B cell (primary cell): ENCODE data around the gene JAK1. TPM values are rescaled to one million over a fixed set of nuclear protein-coding genes. Genes with fewer than 3 reads are reported as not detected.
A peak's percentile ranks its signal among the peaks of the same experiment; 100 is the strongest.

ENCODE experiments used
- ATAC-seq: fragments of 200-7000 bp; cut with Tn5 transposase; one replicate; pipeline ENCODE4 v1.10.0; 2021; ENCODE audit warnings: low read depth, mild to moderate bottlenecking, moderate number of reproducible peaks, moderate library complexity
- CTCF ChIA-PET: fragments of 350-600 bp; sonication (Branson Sonifier 250); formaldehyde crosslinking; loops from one replicate; lab custom pipeline; 2021; ENCODE audit warnings: antibody characterized with exemption, inconsistent platforms; lab: Charles Lee
- POLR2A ChIA-PET: fragments of 350-600 bp; sonication (Branson Sonifier 250); formaldehyde crosslinking; loops from one replicate; lab custom pipeline; 2021; ENCODE audit warnings: antibody characterized with exemption; lab: Charles Lee
- DNase-seq: peaks from one replicate; pipeline ENCODE4 v3.0.0; 2013
- H2AFZ ChIP-seq: 2 replicates; pipeline ENCODE4 v1.6.1; 2012; ENCODE audit warnings: mild to moderate bottlenecking, low read depth, low read length; ENCODE audit not compliant: insufficient read depth, poor library complexity, severe bottlenecking
- H3K27ac ChIP-seq, 2 donors: 1 replicate in 1 of 2; 2 replicates in 1 of 2; pipeline ENCODE4 v1.5.1; 2012 to 2013; ENCODE audit warnings: low read length in 2 of 2, mild to moderate bottlenecking in 2 of 2, moderate library complexity in 1 of 2
- H3K27me3 ChIP-seq, 4 experiments: fragments of 200-600 bp in 1 of 4; sonication (generic) in 1 of 4; replicated peaks in 1 of 4; 1 replicate in 2 of 4; 2 replicates in 2 of 4; pipeline versions ENCODE4 v1.6.1 to v1.7.0; 2013 to 2016; ENCODE audit warnings: low read length in 3 of 4, mild to moderate bottlenecking in 2 of 4, mixed read lengths in 1 of 4, moderate library complexity in 1 of 4; ENCODE audit not compliant: insufficient read depth in 4 of 4, control insufficient read depth in 3 of 4; ENCODE audit errors: control extremely low read depth in 1 of 4
- H3K36me3 ChIP-seq, 2 experiments: replicated peaks in 1 of 2; 1 replicate in 1 of 2; 2 replicates in 1 of 2; pipeline versions ENCODE4 v1.6.1 to v1.7.1; 2013; ENCODE audit warnings: low read length in 1 of 2; ENCODE audit not compliant: insufficient read depth in 2 of 2, control insufficient read depth in 1 of 2; ENCODE audit errors: control extremely low read depth in 1 of 2, extremely low read depth in 1 of 2
- H3K4me1 ChIP-seq, 2 donors: fragments of 200-600 bp in 1 of 2; sonication (generic) in 1 of 2; 1 replicate in 1 of 2; 2 replicates in 1 of 2; pipeline versions ENCODE4 v1.5.1 to v1.6.1; 2013 to 2017; ENCODE audit warnings: low read length in 2 of 2; ENCODE audit not compliant: control insufficient read depth in 2 of 2, insufficient read depth in 2 of 2
- H3K4me2 ChIP-seq: replicated peaks from 2 replicates; pipeline ENCODE3; 2012; ENCODE audit warnings: mild to moderate bottlenecking, low read depth, low read length; ENCODE audit not compliant: poor library complexity, severe bottlenecking
- H3K4me3 ChIP-seq, 5 experiments: fragments of 200-600 bp in 1 of 5; sonication (generic) in 1 of 5; 1 replicate in 3 of 5; 2 replicates in 2 of 5; pipeline versions ENCODE4 v1.5.1 to v1.7.0; 2011 to 2016; ENCODE audit warnings: low read length in 4 of 5, mild to moderate bottlenecking in 4 of 5, low read depth in 2 of 5, control low read depth in 1 of 5, moderate library complexity in 1 of 5; ENCODE audit not compliant: insufficient read depth in 1 of 5; ENCODE audit errors: control extremely low read depth in 1 of 5, extremely low read depth in 1 of 5
- H3K79me2 ChIP-seq: fragments of 200-600 bp; sonication (generic); one replicate; pipeline ENCODE4 v1.6.0; 2016; ENCODE audit warnings: low read length; ENCODE audit not compliant: control insufficient read depth, insufficient read depth
- H3K9ac ChIP-seq: fragments of 200-600 bp; sonication (generic); 2 replicates; pipeline ENCODE4 v1.6.1; 2017; ENCODE audit warnings: mild to moderate bottlenecking, low read length, moderate library complexity
- H3K9me3 ChIP-seq, 3 donors: one replicate each; pipeline versions ENCODE4 v1.6.1 to v1.7.1; 2013; ENCODE audit warnings: low read length in 2 of 3; ENCODE audit not compliant: control insufficient read depth in 2 of 3, insufficient read depth in 1 of 3; ENCODE audit errors: control extremely low read depth in 1 of 3
- H4K20me1 ChIP-seq: 2 replicates; pipeline ENCODE4 v1.6.0; 2012; ENCODE audit warnings: mild to moderate bottlenecking, low read length; ENCODE audit not compliant: insufficient read depth, control insufficient read depth, poor library complexity, severe bottlenecking
- H3K27ac Mint-ChIP-seq: one replicate; pipeline ENCODE4 v1.8.0; 2021; ENCODE audit warnings: mixed read lengths
- H3K27me3 Mint-ChIP-seq: one replicate; pipeline ENCODE4 v1.8.0; 2021; ENCODE audit warnings: mixed read lengths
- H3K4me1 Mint-ChIP-seq: one replicate; pipeline ENCODE4 v1.8.0; 2021; ENCODE audit warnings: mixed read lengths
- H3K4me3 Mint-ChIP-seq: one replicate; pipeline ENCODE4 v1.8.0; 2021; ENCODE audit warnings: mixed read lengths
- H3K9me3 Mint-ChIP-seq: one replicate; pipeline ENCODE4 v1.8.0; 2022; ENCODE audit warnings: mixed read lengths; ENCODE audit not compliant: insufficient read depth
- EZH2 ChIP-seq: IDR thresholded peaks from 2 replicates; pipeline ENCODE4 v1.6.1; 2012; ENCODE audit warnings: borderline replicate concordance, low read depth, mild to moderate bottlenecking, moderate library complexity, low read length; ENCODE audit not compliant: insufficient read depth, poor library complexity, severe bottlenecking
- WGBS: methylation state at CpG from one replicate; pipeline ENCODE4 v1.1.5; 2013; ENCODE audit warnings: missing lambda C conversion rate; ENCODE audit not compliant: insufficient coverage; 5-methylcytosine and 5-hydroxymethylcytosine counted together
- intact Hi-C: fragments of 100-400 bp; cut with micrococcal nuclease; formaldehyde crosslinking; loops from one replicate; pipeline ENCODE4 v1.10.0; 2022
- polyA plus RNA-seq: library from polyadenylated mRNA; depleted of rRNA; stranded (reverse); fragments of >200 nt; gene quantifications from 2 replicates; pipeline ENCODE4 v1.2.3, GENCODE V29; 2012
- total RNA-seq, 2 donors: library from RNA; stranded (reverse); fragments of 120-200 nt in 1 of 2; gene quantifications; 1 replicate in 1 of 2; 2 replicates in 1 of 2; pipeline versions ENCODE4 v1.2.3 to v1.2.4, GENCODE V29; 2013 to 2022
- TF ChIP-seq, protein P1 (sequence below): fragments of 200-600 bp; IDR thresholded peaks from one replicate; pipeline ENCODE4 v1.8.0; 2022; ENCODE audit warnings: antibody characterized with exemption, mild to moderate bottlenecking

JAK1 gene
- total and polyA plus RNA-seq, 2 donors (not counting 1 experiment from before 2014, with no cell fraction given) = 99.0 to 244 TPM

GRCh38 chr1:64850846-64851245 is 115.5 kb downstream of the JAK1 start:
- no peak overlapping the region for H3K4me3 Mint-ChIP-seq
- 100% methylated on average over 9 of the region's 10 CpGs for WGBS
- Histone ChIP-seq H3K27ac (no peak overlapping the region), H3K79me2 (peaks cover 6% of the 10 kb centered on the region), H3K36me3 (peaks cover 5 to 89% of the 10 kb centered on the region in 2 experiments), H3K4me3 (no peak overlapping the region), H3K4me2 (no peak overlapping the region), H3K27me3 (no peaks in the 10 kb centered on the region), H4K20me1 (no peaks in the 10 kb centered on the region), H3K9me3 (no peaks in the 10 kb centered on the region), H2AFZ (no peak overlapping the region), H3K9ac (no peak overlapping the region), H3K4me1 (no peaks in the 10 kb centered on the region)
- ATAC-seq = no peak
- no peak overlapping the region for H3K27ac Mint-ChIP-seq
- peaks cover 9% of the 10 kb centered on the region for H3K4me1 Mint-ChIP-seq
- CTCF ChIA-PET = interaction anchor here (1.1 kb wide), 1 partner anchor 10 kb away, joined by 3 read pairs; no protein-coding TSS in a partner anchor
- no peak for TF ChIP-seq EZH2
- TF ChIP-seq, protein P1, sequence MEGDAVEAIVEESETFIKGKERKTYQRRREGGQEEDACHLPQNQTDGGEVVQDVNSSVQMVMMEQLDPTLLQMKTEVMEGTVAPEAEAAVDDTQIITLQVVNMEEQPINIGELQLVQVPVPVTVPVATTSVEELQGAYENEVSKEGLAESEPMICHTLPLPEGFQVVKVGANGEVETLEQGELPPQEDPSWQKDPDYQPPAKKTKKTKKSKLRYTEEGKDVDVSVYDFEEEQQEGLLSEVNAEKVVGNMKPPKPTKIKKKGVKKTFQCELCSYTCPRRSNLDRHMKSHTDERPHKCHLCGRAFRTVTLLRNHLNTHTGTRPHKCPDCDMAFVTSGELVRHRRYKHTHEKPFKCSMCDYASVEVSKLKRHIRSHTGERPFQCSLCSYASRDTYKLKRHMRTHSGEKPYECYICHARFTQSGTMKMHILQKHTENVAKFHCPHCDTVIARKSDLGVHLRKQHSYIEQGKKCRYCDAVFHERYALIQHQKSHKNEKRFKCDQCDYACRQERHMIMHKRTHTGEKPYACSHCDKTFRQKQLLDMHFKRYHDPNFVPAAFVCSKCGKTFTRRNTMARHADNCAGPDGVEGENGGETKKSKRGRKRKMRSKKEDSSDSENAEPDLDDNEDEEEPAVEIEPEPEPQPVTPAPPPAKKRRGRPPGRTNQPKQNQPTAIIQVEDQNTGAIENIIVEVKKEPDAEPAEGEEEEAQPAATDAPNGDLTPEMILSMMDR = no peak
- POLR2A ChIA-PET = no interaction called here
- H3K9me3 Mint-ChIP-seq = no peaks in the 10 kb centered on the region
- DNase-seq = no peak
- H3K27me3 Mint-ChIP-seq = no peaks in the 10 kb centered on the region
- intact Hi-C loops = no loop called here

DNA sequence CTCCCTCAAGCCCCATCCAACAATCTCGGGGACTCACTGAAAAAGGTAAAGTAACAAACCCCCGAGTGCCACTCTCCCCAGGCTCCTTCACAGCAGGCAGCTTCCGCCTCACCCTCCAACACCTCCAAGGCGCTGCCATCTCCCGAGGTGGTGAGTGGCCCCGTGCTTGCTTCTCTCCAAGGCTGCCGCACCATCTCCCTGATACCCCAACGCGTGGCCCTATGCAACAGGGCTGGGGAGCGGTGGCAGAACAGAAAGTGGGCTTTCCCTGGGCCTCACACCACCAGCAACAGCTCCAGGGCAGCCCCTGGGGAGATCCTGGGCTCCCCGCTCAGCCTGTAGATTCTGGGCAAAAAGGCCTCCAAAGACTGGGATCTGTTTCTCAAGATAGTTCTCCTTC is 116.4 kb downstream of the JAK1 start:
- Histone ChIP-seq H4K20me1 (no peaks in the 10 kb centered on the region), H3K36me3 (peaks cover 5 to 89% of the 10 kb centered on the region in 2 experiments), H3K9ac (no peak overlapping the region), H3K4me1 (no peaks in the 10 kb centered on the region), H3K27ac (no peak overlapping the region), H3K4me3 (no peak overlapping the region), H3K27me3 (no peaks in the 10 kb centered on the region), H2AFZ (no peak overlapping the region), H3K4me2 (no peak overlapping the region), H3K9me3 (no peaks in the 10 kb centered on the region), H3K79me2 (peaks cover 6% of the 10 kb centered on the region)
- Mint-ChIP-seq H3K27ac (peak overlapping the region; percentile 61), H3K4me1 (peaks cover 9% of the 10 kb centered on the region), H3K4me3 (no peak overlapping the region), H3K9me3 (no peaks in the 10 kb centered on the region), H3K27me3 (no peaks in the 10 kb centered on the region)
- ATAC-seq (no peak), DNase-seq (no peak)
- POLR2A ChIA-PET = no interaction called here
- intact Hi-C loops = no loop called here
- WGBS = 94% methylated on average over 11 of the region's 11 CpGs
- CTCF ChIA-PET = interaction anchor here (0.9 kb wide), 1 partner anchor 171 kb away, joined by 3 read pairs; no protein-coding TSS in a partner anchor
- no peak for TF ChIP-seq EZH2
- TF ChIP-seq, protein P1 = no peak
